COLO668 (cell line): Measurements from ENCODE around the gene YWHAG.
"Not testable (repeated sequence)": the region's sequence is repeated elsewhere in the genome, so short reads cannot be mapped to it uniquely, and the experiment has no call there.

ENCODE experiments used
- DNase-seq: peaks from one replicate; lab custom pipeline; 2025; ENCODE audit not compliant: unreplicated experiment; lab: John Stamatoyannopoulos, UW

The YWHAG gene

DNA sequence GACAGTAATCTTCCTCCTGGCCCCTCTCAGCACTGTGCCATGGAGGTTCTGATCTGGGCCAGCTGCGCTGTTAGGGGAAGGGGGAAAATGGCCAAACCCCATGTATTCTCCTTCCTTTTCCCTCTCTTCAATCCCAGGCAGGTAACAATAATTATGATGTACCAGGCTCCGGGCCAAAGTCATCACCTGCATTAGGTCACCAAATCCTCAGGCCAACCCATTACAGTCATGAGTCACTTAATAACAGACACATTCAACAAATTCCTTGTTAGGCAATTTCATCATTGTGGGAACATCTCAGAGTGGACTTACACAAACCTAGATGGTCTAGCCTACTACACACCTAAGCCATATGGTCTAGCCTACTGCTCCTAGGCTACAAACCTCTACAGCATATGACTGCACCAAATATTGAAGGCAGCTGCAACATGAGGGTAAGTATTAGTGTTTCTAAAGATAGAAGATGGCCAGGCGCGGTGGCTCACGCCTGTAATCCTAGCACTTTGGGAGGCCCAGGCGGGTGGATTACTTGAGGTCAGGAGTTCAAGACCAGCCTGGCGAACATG lies 58.5 kb downstream of the YWHAG start:
- peak; percentile 23 for DNase-seq

DNA sequence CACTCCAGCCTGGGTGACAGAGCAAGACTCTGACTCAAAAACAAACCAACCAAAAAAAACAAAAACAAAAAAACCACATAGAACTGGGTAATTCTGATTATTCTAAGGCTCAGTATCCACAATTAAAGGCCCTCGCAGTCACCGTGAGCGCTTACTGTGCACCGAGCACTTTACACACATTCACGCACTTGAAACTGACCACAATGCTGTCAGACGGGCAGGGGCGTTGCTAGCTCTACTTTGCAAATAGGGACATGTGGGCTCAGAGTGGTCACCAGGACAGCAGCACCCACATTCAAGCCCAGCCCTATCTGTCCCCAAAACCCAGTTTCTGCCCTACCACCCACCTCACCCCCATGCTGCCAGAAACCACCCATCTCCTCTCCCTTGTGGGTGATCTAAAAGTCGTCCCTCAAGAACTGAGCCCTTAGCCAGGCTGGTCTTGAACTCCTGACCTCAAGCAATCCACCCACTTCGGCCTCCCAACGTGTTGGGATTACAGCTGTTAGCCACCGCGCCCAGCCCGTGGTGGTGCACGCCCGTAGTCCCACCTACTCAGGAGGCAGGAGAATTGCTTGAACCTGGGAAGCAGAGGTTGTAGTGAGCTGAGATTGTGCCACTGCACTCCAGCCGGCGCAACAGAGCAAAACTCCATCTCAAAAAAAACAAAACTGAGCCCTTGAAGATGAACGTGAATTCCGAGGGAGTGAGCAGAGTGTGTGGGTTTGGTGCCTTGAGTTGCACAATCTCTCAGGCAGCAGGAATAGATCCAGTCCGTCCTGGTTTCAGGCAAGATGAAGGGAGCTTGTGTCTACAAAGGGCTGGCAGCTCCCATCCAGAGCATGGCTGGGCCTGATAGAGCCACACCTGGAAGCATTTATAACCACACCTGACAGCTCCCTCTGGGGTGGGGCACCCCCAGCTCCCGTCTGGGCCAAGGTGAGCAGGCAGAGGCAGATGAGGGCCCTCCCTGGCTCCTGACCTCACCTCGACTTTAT lies 61.7 kb downstream of the YWHAG start:
- peak; percentile 69 for DNase-seq

DNA sequence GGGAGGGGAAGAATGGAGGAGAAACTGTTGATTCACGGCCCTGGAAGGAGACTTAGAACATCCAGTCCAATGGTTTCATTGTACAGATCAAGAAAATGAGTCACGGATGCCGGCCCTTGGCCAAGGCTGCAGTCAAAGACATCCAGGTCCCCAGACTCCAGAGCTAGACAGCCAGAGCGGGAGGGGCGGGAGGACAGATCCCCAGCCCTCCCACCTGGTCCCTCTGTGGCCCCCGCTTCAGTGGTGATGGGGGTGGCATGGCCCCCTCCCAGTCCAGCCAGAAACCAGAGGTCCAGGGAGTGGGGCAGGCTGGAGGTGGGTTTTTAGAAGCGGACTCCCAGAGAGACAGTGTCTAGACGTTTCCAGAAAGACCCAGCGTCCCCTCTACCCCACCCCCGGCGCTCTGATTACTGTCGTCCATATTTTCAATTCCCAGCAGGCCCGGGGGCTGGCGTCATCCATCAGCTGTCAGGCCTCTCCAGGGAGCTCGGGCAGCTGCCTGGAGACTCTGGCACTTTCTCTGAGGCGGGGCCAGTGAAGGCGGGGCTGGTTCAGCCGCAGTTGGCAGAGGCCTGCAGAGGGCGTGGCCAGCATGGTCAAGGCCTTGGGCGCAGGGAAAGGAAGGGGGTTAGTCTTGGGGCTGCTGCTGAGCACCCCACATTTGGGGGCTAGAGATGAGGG lies 64.3 kb downstream of the YWHAG start:
- peak; percentile 94 for DNase-seq

DNA sequence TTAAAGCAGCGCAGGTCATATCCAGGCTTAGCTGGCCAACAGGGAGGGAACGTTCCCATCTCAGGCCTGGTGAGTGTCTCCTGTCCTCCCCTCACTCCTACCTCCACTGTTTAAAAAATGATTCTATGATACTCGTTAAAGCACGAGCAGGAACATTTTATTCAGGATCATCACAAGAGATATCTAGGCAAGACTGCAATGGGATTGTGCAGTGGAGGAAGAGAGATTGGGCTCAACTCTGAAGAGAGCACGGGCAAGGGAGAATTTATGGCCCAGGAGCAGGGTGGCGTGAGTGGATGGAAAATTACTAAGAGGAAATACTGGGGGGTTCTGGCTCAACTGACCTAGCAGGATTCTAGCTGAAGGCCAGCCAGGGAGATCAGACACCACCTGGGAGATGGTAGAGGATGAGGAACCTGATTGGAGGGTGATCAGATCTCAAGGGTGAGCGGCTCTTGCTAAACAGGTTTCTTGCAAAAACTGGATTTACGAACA lies 65.3 kb downstream of the YWHAG start:
- no peak for DNase-seq

DNA sequence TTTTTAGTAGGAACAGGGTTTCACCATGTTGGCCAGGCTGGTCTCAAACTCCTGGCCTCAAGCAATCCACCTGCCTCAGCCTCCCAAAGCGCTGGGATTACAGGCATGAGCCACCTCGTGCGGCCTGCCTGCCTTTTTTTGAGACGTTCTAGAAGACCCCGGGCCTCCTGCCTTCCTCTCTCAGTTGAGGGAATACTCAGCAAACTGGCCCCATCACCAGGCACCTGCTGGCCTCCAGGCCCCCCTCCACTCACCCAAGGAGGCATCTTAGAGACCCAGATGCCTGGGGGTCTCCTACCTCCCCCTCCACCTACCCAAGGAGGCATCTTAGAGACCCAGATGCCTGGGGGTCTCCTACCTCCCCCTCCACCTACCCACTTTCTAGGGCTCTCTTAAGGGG lies 65.9 kb downstream of the YWHAG start:
- not testable (repeated sequence) for DNase-seq

DNA sequence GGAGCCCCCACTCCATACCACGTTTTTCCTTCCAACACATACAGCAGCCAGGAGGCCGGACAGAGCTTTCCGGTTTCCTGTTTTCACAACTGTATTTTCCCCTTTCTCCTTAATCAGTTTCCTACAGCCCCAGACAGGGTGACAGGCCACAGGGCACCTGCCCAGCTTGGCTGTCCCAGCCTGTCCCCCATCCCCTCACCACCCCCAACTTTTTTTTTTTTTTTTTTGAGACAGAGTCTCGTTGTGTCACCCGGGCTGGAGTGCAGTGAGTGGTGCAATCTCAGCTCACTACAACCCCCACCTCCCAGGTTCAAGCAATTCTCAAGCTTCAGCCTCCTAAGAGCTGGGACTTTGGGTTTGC lies 66.6 kb downstream of the YWHAG start:
- DNase-seq, result no peak

DNA sequence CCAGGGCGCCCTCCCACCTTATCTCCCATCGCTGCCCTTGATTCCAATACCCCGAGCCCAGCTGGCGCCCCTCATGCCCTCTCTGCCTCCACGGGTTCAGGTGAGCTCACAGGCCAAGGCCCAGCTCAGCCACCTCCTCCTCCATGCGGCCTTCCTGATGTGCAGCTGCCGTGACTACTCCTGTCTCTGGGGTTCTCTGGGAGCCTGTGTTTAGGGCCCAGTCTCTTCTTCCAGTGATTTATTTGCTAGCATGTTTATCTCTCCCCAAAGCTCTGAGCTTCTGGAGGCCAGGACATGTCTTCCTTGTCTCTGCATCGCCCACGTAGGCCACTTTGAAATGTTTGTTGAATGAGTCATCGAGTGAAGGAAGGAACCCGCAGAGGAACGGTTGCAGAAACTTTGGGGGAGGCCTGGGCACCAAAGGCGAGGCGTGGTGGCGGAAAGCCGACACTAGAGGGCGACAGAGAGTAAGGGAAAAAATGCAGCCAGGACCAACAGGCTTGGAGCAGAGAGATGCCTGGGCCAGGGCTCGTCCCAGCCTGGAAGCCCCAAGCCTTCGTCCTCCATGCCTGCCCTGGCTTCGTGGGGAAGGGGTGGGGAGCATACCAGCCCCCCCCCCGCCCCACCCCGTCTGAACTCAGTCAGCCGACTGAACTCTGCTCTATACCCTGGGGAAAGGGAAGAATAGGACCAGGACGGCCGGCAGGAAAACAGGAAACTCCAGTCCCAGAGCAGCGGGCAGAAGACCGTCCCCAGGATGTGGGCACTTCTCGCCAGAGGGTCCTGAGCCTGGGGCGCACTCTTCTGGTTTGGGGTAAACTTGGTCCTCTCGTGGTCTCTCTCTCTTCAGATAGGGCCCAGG lies 67.2 kb downstream of the YWHAG start:
- peak; percentile 81 for DNase-seq

DNA sequence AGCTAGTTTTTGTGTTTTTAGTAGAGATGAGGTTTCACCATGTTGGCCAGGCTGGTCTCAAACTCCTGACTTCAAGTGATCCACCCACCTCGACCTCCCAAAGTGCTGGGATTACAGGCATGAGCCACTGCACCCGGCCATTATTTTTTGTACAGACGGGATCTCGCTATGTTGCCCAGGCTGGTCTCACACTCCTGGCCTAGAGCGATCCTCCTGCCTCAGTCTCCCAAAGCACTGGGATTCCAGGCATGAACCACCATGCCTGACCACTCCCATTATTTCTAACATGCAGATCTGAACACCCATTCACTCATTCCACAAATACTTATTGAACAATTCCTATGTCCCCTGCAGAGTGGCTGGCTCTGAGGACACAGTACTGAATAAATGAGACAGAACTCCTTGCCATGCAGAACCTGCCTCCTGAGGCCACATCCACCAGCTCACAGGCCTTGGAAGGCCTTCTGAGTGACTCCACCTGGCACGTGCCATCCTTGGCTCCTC lies 67.9 kb downstream of the YWHAG start:
- not testable (repeated sequence) for DNase-seq

DNA sequence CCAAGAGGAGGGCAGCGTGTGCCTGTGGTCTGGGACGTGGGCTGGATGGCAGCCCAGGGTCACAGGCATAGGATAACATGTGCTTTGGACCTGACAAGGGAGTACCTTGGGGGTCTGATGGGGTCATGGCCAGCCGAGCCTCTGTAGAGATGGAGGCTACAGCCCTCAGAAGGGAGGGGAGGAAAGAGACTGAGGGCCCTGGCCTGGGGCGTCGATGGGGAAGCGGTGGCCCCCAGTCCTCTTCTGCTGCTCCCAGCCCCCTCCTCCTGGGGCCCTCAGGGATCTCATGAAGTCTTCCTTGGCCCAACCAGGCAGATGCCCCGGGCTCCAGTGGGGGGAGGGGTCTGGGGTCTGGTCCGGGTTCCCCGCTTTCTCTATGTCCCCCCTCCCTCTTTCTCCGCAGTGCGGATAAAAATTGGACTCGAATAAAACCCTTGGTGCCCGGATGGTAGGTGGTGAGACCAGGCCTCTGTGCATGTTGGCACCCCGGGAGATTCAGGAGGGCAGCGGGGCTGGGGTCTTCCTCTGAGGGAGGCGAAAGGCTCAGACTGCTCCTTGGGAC lies 71.9 kb downstream of the YWHAG start:
- no peak for DNase-seq

DNA sequence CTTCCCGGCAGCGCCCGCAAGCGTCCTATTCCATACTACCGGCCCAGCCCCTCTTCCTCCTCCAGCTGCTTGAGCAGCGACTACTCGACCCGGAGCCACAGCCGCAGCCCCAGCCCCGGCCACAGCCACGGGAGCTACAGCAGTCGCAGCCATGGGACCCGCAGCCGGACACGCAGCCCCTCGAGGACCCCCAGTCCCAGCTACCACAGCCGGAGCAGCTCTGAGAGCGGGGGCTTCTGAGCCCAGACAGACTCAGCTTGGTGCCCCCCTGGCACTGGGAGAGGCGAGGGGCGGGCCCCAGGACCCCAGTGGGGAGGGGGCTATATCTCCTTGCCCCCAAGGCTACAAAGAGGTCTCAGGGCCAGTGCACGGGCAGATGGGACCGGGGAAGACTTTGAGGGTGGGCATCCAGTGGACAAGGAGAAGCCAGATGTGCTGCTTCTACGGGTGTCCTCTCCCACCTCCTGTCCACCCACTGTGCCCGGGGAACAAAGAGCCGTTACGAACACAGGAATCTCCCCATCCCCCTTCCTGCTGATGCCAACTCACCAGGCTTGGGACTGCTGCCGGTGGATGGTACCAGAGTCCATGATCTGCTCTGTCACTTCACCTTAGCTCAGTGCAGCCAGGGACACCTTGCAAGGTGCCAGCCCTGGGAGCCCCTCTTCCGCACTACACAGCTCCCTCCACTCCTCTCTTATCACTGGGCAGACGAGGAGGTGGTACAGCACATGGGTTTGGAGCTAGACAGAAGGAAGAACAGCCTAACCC lies 73.0 kb downstream of the YWHAG start:
- no peak for DNase-seq

DNA sequence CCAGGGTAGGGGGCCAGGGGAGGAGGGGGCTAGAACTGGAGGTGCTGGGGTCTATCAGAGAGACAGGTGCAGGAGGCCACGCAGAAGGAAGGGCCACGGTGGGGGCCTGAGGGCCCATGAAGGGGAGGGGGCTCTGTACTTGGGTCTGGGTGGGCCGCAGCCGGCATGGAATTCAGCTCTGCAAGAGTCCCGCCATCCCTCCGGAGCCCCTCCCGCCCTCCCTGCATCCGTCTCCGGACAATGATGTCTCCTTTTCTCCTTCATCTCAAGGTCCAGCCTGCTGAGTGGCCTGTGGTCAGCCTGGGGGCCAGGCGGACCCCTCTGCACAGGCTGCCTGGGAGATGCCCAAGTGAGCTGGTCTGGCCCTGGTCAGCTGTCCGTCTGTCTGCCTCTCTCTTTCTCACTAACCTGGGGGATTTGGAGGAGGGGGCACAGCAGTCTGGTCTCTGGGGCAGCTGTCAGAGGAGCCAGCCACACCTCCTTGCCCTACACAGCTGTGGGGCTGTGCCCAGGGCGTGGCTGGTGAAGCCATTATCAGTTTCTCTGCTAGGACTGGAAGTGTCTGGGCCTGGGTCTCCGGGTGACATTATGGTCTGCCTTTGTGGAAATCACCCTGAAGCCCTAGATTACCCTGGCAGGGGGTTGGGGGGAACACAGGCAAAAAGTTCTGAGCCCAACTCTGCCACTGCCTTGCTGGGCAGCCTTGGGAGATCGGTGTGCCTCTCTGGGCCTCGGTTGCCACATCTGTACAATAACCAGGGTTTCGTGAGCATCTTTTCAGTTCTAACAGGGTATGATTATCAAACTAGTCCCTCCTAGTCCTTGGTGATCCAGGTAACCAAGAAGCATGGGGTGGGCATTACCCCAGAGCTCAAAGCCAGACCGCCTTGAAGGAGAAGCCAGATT lies 75.3 kb downstream of the YWHAG start:
- DNase-seq, result no peak

DNA sequence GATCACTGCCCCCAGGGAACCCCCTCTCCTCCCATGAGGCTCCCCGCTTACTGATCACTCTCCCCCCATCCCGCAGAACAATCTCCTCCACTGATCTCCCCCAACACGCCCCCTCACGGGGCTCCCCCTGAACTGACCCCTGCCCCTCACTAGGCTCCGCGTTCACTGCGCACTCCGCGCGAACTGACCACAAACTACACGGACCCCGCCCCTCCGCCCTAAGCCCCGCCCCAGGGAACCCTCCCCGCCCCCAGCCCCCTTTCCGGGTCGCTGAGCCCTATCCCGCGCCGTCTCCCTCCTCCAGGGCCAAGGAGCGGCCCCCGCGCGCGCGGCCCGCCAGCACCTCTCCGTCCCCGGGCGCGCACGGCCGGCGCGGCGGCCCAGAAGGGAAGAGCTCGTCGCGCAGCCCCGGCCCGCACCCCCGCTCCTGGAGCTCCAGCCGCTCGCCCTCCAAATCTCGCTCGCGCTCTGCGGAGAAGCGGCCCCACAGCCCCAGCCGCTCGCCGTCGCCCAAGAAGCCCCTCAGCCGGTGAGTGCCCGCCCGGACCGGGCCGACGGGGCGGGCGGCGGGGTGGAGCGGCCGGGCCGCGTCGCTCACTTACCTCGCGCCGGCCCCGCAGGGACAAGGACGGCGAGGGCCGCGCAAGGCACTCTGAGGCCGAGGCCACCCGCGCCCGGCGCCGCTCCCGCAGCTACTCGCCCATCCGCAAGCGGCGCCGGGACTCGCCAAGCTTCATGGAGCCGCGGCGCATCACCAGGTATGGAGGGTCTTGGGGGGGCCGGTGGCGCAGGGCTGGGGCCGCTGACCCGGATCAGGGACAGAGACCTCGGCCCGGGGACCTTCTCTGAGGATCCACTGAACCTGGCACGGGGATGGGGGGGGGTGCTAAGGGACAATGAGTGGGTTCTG lies 76.2 kb downstream of the YWHAG start:
- no peak for DNase-seq

DNA sequence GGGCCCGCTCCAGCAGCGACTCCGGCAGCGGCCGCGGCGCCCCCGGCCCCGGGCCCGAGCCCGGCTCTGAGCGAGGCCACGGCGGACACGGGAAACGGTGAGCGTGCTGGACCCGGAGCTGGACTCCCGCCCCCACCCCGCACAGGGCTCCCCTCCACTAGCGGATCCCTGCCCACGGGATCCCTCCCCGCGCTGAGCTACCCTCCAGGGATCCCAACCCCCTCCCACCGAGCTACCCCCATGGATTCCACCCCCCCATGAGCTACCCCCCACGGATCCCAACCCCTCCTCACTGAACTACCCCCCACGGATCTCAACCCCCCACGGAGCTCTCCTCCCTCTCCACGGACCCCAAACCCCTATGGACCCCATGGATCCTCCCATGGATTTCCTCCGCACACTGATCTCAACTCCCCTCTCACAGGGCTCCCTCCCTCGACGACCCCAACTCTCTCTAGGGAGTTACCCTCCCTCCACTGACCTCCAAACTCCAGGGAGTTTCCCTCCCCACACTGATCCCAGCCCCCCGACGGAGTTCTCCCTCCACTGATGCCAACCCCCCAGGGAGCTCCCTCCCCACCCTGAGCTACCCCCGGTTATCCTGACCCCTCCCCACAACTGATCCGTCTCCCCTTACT lies 77.0 kb downstream of the YWHAG start:
- DNase-seq, result no peak

DNA sequence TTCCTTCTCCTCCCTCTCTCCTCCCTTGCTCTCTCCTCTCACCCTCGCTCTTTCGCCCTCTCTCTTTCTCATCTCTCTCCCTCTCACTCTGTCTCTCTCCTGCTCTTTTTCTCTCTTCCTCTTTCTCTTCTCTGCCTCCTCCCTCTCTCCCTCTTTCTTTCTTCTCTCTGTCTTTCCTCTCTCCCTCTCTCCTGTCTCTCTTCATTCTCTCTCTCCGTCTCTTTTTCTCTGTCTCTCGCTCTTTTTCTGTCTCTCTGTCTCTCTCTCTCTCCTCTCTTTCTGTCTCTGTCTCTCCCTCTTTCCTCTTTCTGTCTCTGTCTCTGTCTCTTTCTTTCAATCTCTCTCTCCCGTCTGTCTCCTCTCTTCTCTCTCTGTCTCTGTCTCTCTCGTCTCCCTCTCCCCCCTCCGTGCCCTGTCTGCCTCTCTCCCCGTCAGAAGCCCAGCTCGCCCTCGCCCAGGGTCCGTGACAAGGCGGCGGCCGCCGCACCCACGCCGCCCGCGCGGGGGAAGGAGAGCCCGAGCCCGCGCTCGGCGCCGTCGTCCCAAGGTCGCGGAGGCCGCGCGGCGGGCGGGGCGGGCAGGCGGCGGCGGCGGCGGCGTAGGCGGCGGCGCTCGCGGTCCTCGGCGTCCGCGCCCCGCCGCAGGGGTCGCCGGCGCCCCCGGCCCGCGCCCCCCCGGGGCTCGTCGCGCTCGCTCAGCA lies 77.6 kb downstream of the YWHAG start:
- DNase-seq, result peak; percentile 58

DNA sequence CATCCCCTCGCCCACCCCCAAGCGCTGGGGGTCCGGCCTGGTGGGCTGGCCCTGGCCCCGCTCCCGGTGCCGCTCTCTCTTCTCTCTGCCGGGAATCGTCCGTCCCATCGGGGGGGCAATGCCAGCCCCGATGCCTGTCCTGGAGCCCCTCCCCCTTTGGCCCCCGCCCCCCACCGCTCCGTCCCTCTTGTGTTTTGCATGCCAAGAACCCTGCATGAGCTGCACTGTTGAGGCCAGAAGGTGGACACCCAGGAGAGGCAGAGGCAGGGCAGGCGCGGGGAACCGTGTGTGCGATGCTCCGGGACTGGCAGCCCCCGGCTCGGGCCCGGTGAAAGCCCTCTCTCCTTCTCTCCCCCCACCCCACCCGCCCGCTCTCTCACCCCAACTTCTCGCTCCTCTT lies 78.4 kb downstream of the YWHAG start:
- DNase-seq, result no peak

DNA sequence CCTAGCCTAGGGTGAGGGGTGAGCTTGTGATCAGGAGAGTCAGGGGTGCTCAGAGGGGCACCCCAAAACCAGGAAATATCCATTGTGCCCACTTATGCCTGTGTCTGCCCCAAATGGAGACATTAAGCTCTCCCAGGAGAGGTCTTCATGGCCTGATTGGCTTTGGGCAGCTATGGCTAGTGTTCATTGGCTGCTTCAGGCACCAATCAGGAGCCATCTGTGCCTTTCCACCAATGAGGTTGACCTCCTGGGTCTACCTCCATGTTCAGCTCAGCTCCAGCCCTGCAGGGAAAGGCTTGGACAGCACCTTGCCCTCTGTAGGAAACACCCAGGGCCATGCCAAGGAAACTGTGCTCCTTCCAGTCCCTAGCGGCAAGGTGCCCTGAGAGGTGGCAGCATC lies 80.3 kb downstream of the YWHAG start:
- DNase-seq, result no peak
